ENCODE results near the gene METRNL. TPM values are rescaled to one million over a fixed set of nuclear protein-coding genes. Genes with fewer than 3 reads are reported as not detected.

Gene METRNL
- polyA plus RNA-seq, 1 donor from 2014 or later, result 15.1 TPM

DNA sequence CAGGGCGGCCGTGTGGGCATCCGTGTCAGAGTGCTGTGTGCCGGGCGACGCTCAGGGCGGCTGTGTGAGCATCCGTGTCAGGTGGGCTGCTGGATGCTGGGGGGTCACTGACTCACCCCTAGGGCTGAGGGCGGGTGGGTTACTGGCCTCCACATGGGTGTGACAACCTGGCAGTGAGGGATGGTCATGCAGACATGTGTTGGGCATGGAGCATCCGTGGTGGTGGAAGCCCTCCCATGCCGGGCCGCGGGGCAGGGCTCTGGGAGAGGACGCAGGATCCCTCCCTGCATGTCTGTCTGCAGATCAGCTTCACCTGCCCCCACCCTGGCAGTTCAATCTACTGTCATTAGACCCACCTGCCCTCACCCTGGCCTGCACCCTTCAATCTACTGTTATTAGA lies 56.3 kb downstream of the METRNL start:
- Histone ChIP-seq H3F3A (ENCODE audit: insufficient read depth, low read length, poor library complexity, severe bottlenecking) (no peaks in the 10 kb centered on the region), H3K4me2 (ENCODE audit: low read length) (no peak overlapping the region), H3K79me2 (replicated peaks; ENCODE audit: insufficient read depth, low read length) (no peaks in the 10 kb centered on the region), H3K36me3 (ENCODE audit: insufficient read depth, low read length) (no peaks in the 10 kb centered on the region), H3K9ac (ENCODE audit: low read length) (no peak overlapping the region), H3K27ac (ENCODE audit: low read length) (no peak overlapping the region), H3K4me3 (ENCODE audit: low read length) (no peak overlapping the region), H4K20me1 (ENCODE audit: insufficient read depth) (no peaks in the 10 kb centered on the region), H3K27me3 (ENCODE audit: insufficient read depth, low read depth, low read length) (no peaks in the 10 kb centered on the region), H2AFZ (ENCODE audit: low read depth, low read length) (no peak overlapping the region), H3K9me2 (ENCODE audit: insufficient read depth, low read length) (no peaks in the 10 kb centered on the region), H3K9me3 (ENCODE audit: low read length) (no peaks in the 10 kb centered on the region)
- TF ChIP-seq TAF1 (IDR thresholded peaks at IDR 0.05; ENCODE audit: low read depth) (no peak), EZH2 (IDR thresholded peaks at IDR 0.05; ENCODE audit: borderline replicate concordance, insufficient read depth, low read length, poor library complexity, severe bottlenecking) (no peak), RAD21 (conservative IDR thresholded peaks at IDR 0.05) (no peak), MXI1 (conservative IDR thresholded peaks at IDR 0.05; ENCODE audit: poor library complexity, severe bottlenecking) (no peak), EP300 (conservative IDR thresholded peaks at IDR 0.05; ENCODE audit: poor library complexity, severe bottlenecking) (no peak), POLR2AphosphoS5 (IDR thresholded peaks at IDR 0.05) (no peak), SMC3 (conservative IDR thresholded peaks at IDR 0.05; ENCODE audit: poor library complexity) (no peak)
- TF ChIP-seq, protein P1, sequence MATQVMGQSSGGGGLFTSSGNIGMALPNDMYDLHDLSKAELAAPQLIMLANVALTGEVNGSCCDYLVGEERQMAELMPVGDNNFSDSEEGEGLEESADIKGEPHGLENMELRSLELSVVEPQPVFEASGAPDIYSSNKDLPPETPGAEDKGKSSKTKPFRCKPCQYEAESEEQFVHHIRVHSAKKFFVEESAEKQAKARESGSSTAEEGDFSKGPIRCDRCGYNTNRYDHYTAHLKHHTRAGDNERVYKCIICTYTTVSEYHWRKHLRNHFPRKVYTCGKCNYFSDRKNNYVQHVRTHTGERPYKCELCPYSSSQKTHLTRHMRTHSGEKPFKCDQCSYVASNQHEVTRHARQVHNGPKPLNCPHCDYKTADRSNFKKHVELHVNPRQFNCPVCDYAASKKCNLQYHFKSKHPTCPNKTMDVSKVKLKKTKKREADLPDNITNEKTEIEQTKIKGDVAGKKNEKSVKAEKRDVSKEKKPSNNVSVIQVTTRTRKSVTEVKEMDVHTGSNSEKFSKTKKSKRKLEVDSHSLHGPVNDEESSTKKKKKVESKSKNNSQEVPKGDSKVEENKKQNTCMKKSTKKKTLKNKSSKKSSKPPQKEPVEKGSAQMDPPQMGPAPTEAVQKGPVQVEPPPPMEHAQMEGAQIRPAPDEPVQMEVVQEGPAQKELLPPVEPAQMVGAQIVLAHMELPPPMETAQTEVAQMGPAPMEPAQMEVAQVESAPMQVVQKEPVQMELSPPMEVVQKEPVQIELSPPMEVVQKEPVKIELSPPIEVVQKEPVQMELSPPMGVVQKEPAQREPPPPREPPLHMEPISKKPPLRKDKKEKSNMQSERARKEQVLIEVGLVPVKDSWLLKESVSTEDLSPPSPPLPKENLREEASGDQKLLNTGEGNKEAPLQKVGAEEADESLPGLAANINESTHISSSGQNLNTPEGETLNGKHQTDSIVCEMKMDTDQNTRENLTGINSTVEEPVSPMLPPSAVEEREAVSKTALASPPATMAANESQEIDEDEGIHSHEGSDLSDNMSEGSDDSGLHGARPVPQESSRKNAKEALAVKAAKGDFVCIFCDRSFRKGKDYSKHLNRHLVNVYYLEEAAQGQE (IDR thresholded peaks at IDR 0.05; ENCODE audit: borderline replicate concordance), result no peak
- TF ChIP-seq, protein P2, sequence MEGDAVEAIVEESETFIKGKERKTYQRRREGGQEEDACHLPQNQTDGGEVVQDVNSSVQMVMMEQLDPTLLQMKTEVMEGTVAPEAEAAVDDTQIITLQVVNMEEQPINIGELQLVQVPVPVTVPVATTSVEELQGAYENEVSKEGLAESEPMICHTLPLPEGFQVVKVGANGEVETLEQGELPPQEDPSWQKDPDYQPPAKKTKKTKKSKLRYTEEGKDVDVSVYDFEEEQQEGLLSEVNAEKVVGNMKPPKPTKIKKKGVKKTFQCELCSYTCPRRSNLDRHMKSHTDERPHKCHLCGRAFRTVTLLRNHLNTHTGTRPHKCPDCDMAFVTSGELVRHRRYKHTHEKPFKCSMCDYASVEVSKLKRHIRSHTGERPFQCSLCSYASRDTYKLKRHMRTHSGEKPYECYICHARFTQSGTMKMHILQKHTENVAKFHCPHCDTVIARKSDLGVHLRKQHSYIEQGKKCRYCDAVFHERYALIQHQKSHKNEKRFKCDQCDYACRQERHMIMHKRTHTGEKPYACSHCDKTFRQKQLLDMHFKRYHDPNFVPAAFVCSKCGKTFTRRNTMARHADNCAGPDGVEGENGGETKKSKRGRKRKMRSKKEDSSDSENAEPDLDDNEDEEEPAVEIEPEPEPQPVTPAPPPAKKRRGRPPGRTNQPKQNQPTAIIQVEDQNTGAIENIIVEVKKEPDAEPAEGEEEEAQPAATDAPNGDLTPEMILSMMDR (IDR thresholded peaks at IDR 0.05; ENCODE audit: poor library complexity, severe bottlenecking), result no peak

DNA sequence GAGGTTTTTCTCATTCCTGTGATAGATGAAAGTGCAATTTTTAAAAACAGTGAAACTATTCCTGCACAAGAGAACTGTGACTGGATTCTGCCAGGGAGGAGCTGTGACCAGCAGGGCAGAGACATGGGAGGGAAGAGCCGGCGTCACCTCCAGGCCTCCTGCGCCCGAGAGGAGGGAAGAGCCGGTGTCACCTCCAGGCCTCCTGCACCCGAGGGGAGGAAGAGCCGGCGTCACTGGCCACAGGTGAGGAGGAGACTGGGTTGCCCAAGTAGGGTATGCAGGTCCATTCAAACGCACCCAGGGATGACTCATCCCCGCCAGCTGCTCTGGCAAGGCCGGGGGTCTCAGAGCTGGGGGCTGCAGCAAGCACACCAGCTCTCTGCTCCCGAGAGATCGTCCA lies 56.7 kb downstream of the METRNL start:
- Histone ChIP-seq H3K4me2 (ENCODE audit: low read length) (no peak overlapping the region), H3K27ac (ENCODE audit: low read length) (no peak overlapping the region), H2AFZ (ENCODE audit: low read depth, low read length) (no peak overlapping the region), H3F3A (ENCODE audit: insufficient read depth, low read length, poor library complexity, severe bottlenecking) (no peaks in the 10 kb centered on the region), H3K9ac (ENCODE audit: low read length) (no peak overlapping the region), H3K79me2 (replicated peaks; ENCODE audit: insufficient read depth, low read length) (no peaks in the 10 kb centered on the region), H4K20me1 (ENCODE audit: insufficient read depth) (no peaks in the 10 kb centered on the region), H3K4me3 (ENCODE audit: low read length) (no peak overlapping the region), H3K9me3 (ENCODE audit: low read length) (no peaks in the 10 kb centered on the region), H3K36me3 (ENCODE audit: insufficient read depth, low read length) (no peaks in the 10 kb centered on the region), H3K9me2 (ENCODE audit: insufficient read depth, low read length) (no peaks in the 10 kb centered on the region), H3K27me3 (ENCODE audit: insufficient read depth, low read depth, low read length) (no peaks in the 10 kb centered on the region)
- no peak for TF ChIP-seq POLR2AphosphoS5 (IDR thresholded peaks at IDR 0.05)
- TF ChIP-seq MXI1 (conservative IDR thresholded peaks at IDR 0.05; ENCODE audit: poor library complexity, severe bottlenecking), result no peak
- no peak for TF ChIP-seq SMC3 (conservative IDR thresholded peaks at IDR 0.05; ENCODE audit: poor library complexity)
- no peak for TF ChIP-seq EZH2 (IDR thresholded peaks at IDR 0.05; ENCODE audit: borderline replicate concordance, insufficient read depth, low read length, poor library complexity, severe bottlenecking)
- no peak for TF ChIP-seq RAD21 (conservative IDR thresholded peaks at IDR 0.05)
- no peak for TF ChIP-seq TAF1 (IDR thresholded peaks at IDR 0.05; ENCODE audit: low read depth)
